Activated CD4-positive, CD25-positive, alpha-beta regulatory T cell (primary cell): ENCODE data around the gene ELOVL3.
"Not testable (repeated sequence)": the region's sequence is repeated elsewhere in the genome, so short reads cannot be mapped to it uniquely, and the experiment has no call there.

ENCODE experiments used
- DNase-seq, 4 experiments: peaks; one replicate each; lab custom pipeline; 2025; lab: John Stamatoyannopoulos, UW

The ELOVL3 gene

GRCh38 chr10:102225646-102226541 lies at the start of gene ELOVL3:
Gene ELOVL3 (plus strand): TSS chr10:102226299. CDS start chr10:102226549, 250 bp downstream.
- peak; percentile 55 to 64 (median 60) for DNase-seq

GRCh38 chr10:102184606-102185005 lies 41.5 kb upstream of the ELOVL3 start:
- no peak for DNase-seq

- no peak for DNase-seq
Measured at GRCh38 chr10:102185272-102185671, 40.8 kb upstream of the ELOVL3 start.

- DNase-seq, result no peak
Measured at GRCh38 chr10:102185811-102186527, 40.1 kb upstream of the ELOVL3 start.

- DNase-seq, result no peak
Measured at GRCh38 chr10:102188298-102188940, 37.7 kb upstream of the ELOVL3 start.

- DNase-seq, result not testable (repeated sequence)
Measured at GRCh38 chr10:102188941-102189898, 36.9 kb upstream of the ELOVL3 start.

- DNase-seq, result no peak
Measured at GRCh38 chr10:102191956-102192355, 34.1 kb upstream of the ELOVL3 start.

GRCh38 chr10:102195296-102195870 lies 30.7 kb upstream of the ELOVL3 start:
- DNase-seq, result no peak

- DNase-seq, result no peak
Measured at GRCh38 chr10:102196893-102197292, 29.2 kb upstream of the ELOVL3 start.

- DNase-seq, result no peak
Measured at GRCh38 chr10:102198027-102198426, 28.1 kb upstream of the ELOVL3 start.

GRCh38 chr10:102200751-102201640 lies 25.1 kb upstream of the ELOVL3 start:
- no peak for DNase-seq

- DNase-seq, result no peak
Measured at GRCh38 chr10:102202386-102202785, 23.7 kb upstream of the ELOVL3 start.

GRCh38 chr10:102208311-102209035 lies 17.6 kb upstream of the ELOVL3 start:
- no peak for DNase-seq

GRCh38 chr10:102211615-102212299 lies 14.3 kb upstream of the ELOVL3 start:
- no peak for DNase-seq

GRCh38 chr10:102213599-102213998 lies 12.5 kb upstream of the ELOVL3 start:
- DNase-seq, result not testable (repeated sequence)

- DNase-seq, result no peak
Measured at GRCh38 chr10:102219370-102219769, 6.7 kb upstream of the ELOVL3 start.

- no peak for DNase-seq
Measured at GRCh38 chr10:102220612-102221011, 5.5 kb upstream of the ELOVL3 start.

GRCh38 chr10:102222797-102223196 lies 3.3 kb upstream of the ELOVL3 start:
- no peak for DNase-seq

- DNase-seq, result no peak
Measured at GRCh38 chr10:102226542-102226870, 407 bp downstream of the ELOVL3 start.
